ENCODE results near the gene TP53TG3.
"Not testable (repeated sequence)": the region's sequence is repeated elsewhere in the genome, so short reads cannot be mapped to it uniquely, and the experiment has no call there.

DNA sequence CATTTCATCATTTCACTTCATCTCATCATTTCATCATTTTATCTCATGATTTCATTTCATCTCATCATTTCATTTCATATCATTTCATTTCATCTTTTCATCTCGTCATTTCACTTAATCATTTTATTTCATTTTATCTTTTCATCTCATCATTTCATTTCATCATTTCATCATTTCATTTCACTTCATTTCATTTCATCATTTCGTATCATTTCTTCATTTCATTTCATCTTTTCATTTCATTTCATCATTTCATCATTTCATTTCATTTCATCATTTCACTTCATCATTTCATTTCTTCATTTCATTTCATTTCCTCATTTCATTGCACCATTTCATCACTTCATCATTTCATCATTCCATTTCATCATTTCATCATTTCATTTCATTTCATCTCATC is 29.8 kb downstream of the TP53TG3 start:
- TF ChIP-seq, protein P1, sequence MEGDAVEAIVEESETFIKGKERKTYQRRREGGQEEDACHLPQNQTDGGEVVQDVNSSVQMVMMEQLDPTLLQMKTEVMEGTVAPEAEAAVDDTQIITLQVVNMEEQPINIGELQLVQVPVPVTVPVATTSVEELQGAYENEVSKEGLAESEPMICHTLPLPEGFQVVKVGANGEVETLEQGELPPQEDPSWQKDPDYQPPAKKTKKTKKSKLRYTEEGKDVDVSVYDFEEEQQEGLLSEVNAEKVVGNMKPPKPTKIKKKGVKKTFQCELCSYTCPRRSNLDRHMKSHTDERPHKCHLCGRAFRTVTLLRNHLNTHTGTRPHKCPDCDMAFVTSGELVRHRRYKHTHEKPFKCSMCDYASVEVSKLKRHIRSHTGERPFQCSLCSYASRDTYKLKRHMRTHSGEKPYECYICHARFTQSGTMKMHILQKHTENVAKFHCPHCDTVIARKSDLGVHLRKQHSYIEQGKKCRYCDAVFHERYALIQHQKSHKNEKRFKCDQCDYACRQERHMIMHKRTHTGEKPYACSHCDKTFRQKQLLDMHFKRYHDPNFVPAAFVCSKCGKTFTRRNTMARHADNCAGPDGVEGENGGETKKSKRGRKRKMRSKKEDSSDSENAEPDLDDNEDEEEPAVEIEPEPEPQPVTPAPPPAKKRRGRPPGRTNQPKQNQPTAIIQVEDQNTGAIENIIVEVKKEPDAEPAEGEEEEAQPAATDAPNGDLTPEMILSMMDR (IDR thresholded peaks at IDR 0.05; ENCODE audit: insufficient read depth, low read length, poor library complexity, severe bottlenecking), result not testable (repeated sequence)
- not testable (repeated sequence) for TF ChIP-seq EZH2phosphoT487 (conservative IDR thresholded peaks at IDR 0.05; ENCODE audit: low read length)

Data from SU-DHL-6 (cell line).